Activated CD4-positive, CD25-positive, alpha-beta regulatory T cell treated with anti-CD3 and anti-CD28 coated beads, Interleukin-2, amount 50 U/mL, for 16 hours (primary cell): ENCODE data around the gene GRIK1.
"Not testable (repeated sequence)": the region's sequence is repeated elsewhere in the genome, so short reads cannot be mapped to it uniquely, and the experiment has no call there.

Source experiments
- DNase-seq: peaks from one replicate; pipeline ENCODE4 v3.0.0-alpha.2; 2020; ENCODE audit warnings: low read depth, low spot score

GRIK1 gene

DNA sequence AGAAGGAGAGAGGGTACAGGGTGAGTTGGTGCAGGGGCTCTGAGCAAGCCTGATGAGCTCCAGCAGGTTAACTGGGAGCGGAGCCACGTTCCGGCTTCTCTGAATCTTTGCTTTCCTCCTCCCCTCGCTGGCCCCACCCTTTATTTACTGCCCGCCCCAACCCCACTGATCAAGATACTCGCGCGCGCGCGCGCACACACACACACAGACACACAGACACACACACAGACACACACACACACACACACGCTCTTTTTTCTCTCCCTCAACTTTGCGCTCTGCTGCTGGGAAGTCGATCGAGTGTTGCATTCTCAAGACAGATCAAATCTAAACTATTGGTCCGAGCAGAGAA lies at the start of gene GRIK1:
Gene GRIK1 (minus strand): TSS at position 73 of the 352 bp plus-strand sequence.
- no peak for DNase-seq

DNA sequence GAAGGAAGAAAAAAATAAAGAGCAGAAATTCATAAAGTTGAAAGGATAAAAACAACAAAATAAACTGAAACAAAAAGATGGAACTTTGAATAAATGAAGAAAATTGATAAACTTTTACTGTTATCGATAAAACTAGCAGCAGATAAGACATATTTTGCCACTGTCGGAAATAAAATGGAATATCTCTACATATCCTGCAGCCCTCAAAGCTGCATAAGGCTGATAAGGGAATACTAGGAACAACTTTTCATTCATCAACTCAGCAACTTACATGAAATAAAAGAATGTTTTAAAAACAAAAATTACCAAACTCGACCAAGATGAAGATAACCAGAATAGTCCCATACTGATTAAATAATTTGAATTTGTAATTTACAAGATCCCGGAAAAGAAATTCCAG lies 48.0 kb upstream of the GRIK1 start:
- no peak for DNase-seq

DNA sequence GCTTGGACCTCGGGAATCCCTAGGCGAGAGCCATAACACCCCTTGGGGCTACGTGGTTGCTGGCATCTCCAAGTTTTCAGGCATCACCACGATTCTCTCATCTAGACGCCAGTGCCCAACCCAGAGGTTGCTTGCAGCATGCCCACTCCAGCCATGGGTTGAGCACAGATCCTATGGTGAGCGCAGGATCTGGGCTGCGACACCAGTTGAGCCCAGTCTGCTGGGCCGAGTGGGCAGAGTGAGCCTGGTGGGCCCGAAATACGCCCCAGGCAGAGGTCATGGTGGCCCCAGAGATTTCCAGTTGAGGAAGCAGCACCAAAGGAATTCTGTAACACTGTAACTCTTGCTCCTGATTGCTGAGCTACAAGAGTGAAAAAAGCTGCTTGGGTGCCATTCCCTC lies 46.1 kb upstream of the GRIK1 start:
- DNase-seq = no peak

DNA sequence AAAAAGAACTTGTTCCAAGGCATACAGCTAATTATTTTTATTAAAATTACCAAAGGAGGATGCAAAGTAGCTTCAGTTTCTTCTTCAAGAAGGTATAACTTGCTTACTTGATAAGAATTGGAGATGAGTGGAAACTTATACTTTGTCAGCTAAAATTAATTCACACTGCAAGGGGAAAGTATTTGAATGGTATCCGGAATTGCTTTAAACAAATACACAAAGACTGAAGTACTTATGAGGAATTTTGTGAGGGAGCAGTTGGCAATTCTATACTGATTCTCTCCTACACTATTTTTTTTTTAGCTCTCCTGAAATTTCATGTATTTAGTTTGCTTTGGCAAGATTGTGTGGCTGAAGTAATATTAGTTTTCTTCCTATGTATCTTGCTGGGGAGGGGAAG lies 39.2 kb upstream of the GRIK1 start:
- DNase-seq = no peak

DNA sequence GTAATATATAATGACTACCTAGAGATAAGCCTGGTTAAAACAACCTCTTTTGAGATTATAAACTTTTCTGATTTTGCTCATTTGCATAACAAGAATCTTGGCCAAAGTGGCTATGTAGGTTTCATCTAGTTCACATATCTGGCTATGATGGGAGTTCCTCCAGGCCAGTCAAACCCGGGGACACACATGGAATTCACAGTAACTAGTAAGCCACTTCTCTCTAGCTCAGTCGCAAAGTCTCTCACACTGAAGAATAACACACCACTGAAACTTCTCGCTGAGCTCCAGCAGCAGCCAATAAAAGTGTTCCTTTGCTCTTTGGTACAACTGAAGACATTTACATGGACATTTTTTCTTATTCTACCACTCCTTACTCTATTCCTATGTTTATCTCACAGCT lies 36.0 kb upstream of the GRIK1 start:
- no peak for DNase-seq

DNA sequence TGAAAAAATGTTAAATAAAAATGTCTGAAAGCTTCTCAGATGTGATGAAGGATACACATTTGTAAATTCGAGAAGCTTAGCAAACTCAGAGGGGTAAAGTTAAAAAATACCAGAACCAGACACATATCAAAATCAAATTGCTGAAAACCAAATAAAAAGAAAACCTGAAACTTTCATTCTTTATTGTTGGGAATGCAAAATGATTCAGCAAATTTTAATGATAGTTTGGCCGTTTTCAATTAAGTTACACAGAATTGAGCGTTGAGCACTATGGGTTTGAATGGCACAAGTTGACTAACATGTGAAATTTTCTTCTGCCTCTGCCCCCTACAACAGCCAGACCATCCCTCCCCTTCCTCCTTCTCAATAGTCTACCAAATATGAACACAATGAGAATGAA lies 33.5 kb upstream of the GRIK1 start:
- no peak for DNase-seq

DNA sequence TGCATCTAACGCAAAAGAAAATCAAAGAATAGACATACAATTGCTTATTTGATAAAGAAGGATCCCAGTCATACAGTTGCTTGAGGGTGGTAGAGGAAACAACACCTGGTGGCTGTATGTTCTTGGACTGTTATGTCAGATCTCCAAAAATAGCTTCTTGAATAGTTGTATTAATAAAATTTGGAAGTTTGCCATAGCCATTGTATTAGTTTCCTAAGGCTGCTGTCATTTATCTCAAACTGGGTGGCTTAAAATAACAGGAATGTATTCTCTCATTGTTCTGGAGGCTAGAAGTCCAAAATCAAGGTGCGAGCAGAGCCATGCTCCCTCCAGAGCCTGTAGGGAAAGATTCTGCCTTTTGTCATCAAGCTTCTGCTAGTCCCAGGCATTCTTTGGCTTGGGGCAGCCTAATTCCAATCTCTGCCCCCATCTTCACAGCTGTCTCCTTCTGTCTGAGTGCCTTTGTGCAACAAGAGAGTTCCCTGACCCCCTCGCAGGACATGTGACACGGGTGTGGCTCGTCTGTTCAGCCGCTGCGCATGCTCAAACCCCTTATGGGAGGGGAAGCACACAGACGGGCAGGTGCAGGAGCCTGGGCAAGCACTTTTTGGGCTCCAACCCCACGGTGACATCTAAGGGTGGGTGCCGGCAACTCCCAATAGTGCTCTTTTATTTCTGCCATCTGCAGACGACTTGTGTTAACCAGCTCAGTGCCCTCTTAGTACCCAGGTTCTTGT lies 21.7 kb upstream of the GRIK1 start:
- no peak for DNase-seq

DNA sequence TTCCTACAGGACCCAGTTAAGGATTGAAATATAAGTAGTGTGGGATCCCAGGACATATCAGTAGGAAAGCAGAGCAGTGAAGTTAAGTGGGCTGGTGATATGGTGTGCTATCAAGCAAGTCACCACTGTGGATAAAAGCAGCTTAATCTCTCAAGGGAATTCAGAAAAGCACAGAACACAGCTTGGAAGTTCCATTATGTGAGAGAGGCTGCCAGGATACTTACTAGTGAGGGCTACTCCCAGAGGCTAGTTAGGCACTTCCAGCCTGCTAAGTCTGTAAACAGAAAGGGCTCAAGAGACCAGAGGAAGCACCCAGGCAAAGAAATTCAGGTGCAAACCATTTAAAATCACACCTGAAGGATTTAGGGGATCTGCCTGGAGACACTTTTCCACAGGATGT lies 18.8 kb upstream of the GRIK1 start:
- no peak for DNase-seq

DNA sequence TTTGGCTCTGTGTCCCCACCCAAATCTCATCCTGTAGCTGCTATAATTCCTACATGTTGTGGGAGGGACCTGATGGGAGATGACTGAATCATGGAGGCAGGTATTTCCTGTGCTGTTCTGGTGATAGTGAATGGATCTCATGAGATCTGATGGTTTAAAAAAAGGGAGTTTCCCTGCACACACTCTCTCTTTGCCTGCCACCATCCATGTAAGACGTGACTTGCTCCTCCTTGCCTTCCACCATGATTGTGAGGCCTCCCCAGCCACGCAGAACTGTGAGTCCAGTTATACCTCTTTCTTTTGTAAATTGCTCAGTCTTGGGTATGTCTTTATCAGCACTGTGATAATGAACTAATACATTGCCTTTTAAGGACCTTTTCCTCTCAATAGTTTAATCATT lies 18.2 kb upstream of the GRIK1 start:
- DNase-seq = not testable (repeated sequence)

DNA sequence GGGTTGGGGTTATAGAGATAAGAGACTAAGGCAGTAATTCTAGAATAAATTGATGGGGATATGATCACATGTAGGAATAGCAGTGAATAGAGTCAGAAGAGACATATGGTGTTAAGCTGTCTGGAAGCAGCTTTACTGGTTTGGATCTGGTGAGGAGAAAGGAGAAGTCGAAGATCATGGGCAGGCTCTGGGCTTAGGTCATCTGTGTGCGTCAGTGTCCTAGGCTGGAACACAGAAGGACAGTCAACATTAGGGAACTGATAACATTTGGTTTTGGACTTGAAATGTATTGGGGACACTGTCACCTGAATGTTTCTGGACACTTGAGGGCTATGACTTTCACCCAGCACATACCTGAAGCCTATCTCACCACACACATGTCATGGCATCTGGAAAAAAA lies 13.9 kb upstream of the GRIK1 start:
- DNase-seq = no peak

DNA sequence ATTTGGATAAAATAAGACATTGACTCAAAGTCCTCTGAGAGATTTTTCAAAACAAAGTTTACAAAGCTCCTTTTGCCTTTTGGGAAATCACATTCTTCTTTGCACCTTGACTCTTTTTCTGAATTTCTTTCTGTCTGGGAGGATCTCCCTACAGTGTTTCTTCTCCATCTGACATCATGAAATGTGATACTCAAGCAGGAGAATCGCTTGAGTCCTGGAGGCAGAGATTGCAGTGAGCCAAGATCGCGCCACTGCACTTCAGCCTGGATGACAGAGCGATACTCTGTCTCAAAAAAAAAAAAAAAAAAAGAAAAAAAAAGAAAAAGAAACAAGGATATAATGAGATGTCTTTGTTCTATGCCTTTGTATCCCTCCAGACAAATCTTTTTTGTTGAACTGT lies 13.3 kb upstream of the GRIK1 start:
- DNase-seq = no peak

DNA sequence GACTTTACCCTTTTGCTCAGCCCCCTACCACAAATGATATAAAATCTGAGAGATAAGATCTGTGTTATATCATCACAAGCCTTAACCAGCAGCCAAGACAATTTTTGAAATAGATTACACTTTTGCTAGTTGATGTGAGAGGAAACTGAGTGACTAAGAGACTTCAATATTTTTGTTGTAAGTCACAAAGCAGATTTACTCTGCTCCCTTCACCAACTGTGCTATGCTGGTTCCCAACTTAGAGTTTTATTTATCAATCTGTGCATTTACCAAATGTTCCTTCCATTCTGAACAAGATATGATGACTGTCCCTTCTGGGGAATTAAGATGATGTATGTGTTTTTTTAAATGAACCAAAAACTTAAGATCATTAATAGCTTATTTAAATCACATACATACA lies 12.1 kb upstream of the GRIK1 start:
- no peak for DNase-seq

DNA sequence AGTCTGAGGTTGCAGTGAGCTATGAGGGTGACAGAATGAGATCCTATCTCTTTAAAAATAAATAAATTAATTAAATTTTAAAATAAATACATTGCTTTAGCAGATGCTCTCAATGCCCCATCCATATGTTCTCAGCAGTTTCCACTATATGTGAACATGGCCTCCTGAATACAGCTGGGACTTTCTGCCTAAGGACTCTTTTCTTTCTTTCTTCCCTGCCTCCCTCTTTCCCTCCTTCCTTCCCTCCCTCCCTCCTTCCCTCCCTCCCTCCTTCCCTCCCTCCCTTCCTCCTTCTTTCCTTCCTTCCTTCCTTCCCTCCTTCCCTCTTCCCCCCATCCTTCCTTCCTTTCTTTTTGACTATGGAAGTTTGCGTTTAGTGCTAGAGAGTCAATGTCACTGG lies 10.2 kb upstream of the GRIK1 start:
- no peak for DNase-seq

DNA sequence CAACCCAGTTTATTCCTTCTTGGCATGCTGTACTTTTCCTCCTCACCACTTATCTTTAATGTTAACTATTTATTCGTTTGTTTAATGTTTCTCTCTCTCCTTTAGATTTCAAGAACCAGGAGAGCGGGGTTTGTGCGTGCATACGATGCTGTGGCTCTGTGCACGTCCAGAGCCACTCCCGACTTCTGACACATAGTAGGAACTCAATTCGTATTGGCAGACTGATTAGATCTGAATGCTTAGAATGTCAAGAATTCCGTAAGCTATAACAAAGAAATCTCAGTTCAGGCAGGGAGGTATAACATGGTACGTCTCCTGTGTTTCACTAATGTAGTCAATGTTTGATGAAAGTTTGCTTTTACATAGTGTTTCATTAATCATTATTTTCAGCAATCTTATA lies 7.3 kb upstream of the GRIK1 start:
- no peak for DNase-seq

DNA sequence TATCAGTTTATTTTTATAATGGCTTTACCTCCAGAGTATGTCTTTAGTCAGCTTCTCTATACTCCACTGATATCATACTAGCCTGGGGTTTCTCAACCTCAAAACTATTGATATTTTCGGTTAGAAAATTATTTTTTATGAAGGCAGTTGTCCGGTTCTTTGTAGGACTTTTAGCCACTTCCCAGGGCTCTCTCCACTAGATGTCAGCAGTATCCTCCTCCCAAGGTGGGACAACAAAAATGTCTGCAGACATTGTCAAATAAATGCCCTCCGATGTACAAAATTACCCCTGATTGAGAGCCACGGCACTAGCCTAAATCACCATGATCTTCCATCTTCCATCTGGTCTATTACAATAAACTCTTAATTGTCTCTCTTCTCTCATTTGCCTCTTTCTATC lies 4.1 kb upstream of the GRIK1 start:
- no peak for DNase-seq

DNA sequence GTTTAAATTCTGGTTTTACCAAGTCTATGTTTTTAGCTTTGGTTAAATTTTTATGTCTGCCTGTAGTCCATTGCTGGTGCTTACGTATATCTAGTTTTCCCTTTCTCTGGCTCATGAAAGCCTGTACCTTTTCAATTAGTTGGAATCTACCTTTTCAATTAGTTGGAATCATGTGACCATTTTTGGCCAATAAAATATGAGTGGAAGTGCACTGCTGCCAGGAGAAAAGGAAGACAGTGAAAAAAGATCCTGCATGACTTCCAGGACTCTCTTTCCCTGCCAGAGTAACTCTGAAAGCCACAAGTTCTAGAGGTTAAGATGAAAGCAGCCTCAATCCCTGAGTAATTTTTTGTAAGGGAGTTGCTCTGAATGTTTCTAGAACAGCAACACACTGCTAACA lies 2.2 kb upstream of the GRIK1 start:
- no peak for DNase-seq

DNA sequence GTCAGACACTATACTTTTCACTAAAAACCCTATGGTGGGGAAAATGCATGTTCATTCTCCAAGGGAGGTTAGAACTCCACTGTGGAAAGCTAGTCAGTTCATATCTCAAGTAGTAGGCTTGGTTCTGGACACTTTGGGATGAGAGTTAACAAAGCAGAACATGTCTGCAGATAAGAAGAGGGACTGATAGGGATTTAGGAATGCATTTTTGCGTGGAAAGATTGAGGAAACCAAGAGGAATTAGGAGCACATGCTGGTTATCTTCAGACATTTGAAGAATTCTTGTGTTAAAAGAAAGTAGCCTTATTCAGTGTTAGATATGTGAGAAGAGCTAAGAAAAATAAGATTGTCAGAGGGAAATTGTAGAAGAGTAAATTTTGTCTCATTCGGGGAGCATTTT lies 1.2 kb upstream of the GRIK1 start:
- DNase-seq = no peak

DNA sequence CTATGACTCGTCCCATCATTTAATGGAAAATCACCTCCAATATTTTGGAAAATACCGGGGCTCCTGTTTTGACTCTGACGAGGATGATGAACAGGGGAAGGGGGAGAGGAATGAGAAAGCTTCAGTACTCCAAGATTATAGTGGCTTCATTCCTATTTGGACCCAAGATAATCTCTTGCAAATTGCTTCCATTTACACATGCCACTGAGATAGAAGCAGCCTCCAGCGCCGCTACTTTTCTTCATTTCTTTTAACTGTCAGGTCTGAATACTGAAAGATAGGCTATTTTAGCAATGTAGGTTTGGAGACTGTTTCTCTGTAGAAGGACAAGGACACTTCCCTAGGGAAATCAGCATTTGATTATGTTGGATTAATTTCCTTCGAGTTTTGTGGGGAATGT lies 565 bp upstream of the GRIK1 start:
- no peak for DNase-seq

DNA sequence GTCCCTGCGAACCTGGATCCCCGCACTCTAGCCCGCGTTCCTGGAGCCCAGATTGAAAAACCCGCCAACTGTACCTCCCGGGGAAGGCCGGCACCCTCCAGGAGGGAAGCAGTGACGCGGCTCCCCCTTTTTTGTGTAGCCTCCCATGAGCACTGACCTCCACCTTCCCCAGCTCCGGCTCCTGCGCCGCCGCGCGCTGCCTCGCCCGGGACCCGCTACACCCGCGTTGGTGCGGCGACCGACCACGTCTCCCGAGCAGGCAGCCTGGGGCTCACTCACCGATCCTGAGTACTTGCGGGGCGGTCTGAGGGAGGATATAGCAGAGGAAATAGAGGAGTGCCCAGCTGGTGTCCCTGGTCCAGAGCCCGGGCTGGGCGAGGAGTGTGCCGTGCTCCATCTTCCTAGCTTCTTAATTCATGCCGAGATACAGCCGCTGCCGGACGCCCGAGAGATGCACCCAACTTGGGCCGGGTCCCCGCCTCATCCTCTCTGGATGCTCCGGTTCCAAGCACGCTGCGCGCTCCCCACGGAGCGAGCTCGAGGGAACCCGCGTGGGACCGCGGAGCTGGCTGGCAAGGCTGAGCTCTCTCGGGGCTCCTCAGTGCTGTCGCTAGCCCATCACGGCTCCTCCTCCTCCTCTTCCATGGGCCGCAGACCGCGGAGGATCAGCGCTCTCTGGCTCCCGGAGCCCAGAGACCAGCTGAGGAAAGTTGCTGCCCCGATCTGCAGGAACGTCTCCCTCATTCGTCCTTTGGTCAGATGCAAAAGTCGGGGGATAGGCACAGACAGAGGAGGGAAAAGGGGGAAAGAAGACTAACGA lies 482 bp downstream of the GRIK1 start:
- DNase-seq = no peak

DNA sequence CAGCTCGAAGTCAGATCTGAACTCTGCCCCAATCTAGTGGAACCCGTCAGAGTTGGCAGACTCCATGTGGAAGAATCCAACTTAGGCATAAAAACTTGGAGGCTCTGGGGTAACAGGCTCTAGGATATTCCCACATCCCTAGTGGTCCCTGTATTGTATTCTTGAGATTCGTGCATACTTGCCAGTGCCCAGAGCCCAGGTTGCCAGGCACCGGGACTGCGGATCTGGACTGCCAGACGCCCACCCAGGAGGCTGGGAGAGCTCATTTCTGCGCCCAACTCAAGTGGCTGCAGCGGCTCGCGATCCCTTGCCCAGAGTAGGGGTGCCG lies 1.1 kb downstream of the GRIK1 start:
- no peak for DNase-seq

DNA sequence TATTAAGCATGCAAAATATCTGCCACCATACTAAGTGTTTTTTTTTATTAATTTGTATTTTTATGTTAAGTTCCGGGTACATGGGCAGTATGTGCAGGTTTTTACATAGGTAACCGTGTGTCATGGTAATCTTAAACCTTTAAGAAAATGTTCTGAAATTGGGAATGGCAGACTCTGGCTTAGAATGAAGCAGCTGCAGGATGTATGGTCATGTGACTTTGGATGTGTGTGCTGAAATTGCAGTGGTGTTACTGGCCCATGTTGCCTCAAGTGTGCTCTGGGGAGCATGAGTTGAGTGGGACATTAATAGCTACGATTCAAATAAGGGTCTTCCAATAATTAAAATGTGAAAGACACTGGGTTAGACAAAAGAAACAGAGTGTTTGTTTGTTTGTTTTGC lies 6.7 kb downstream of the GRIK1 start:
- DNase-seq = no peak

DNA sequence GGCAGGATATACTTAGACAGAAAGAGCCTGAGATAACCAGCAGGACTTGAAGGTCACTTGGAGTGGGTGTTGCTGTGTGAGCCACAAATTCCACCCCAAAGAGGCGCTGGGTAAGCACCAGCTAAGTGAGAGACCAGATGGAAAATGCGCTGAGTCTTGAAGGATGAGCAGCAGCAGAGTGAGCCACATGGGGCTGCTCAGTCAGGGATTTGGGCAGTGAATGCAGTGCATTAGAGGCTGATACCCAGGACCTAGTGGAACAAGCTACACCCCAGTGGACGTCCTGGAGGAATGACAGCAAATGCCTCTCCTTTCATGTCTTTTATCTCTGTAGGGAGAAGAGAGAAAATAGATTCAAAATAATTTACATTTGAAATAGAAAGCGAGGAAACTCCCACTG lies 11.3 kb downstream of the GRIK1 start:
- DNase-seq = no peak

DNA sequence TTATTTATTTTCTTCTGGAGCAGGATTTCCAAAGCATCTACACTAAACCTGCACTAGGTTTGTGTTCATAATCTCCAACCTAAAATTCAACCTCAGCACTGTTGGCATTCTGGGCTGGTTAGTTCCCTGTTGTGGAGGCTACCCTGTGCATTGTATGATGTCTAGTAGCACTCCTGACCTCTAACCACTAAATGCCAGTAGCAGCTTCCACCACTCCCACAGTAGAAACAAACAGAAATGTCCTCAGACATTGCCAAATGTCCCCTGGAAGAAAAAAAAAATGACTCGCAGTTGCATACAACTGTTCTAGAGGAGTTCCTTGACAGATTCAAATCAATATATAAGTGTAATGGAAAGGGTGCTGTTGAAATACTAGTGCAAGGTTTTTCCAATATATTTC lies 18.9 kb downstream of the GRIK1 start:
- DNase-seq = no peak

DNA sequence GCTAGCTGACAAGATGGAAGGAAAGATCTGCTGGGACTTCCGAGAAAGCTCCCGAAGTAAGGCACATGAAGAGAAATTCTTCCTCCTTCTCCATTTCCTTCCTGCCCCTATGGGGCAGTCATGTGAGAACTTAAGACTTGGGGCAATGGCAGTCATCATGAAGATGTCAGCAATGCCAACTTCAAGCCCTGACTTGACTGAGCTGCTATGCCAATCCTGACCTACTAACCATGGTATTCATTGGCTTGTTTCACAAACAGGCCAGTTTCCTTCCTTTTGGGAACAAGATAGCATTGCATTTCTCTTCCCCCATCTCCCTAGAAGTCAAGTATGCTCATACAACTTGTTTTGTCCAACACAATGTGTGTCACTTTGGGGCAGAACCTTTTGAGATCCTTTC lies 25.5 kb downstream of the GRIK1 start:
- DNase-seq = no peak
